Measurements from ENCODE around the gene INSR. TPM values are rescaled to one million over a fixed set of nuclear protein-coding genes. Genes with fewer than 3 reads are reported as not detected.

The INSR gene
- total RNA-seq, 8 experiments from 2014 or later = 6.9 to 19.6 (median 14.1) TPM

DNA sequence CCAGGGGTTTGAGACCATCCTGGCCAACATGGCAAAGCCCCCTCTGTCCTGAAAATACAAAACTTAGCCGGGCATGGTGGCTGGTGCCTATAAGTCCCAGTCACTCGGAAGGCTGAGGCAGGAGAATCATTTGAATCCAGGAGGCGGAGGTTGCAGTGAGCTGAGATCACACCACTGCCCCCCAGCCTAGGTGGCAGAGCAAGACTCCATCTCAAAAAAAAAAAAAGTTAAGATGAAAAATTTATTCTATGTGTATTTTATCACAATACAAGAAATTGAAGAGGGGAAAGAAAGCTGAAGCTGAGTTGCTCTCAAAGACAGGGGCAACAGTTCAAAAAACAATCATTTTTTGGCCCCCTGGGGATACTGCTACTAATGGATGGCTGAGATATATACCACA, 31.1 kb downstream of the INSR start:
- Histone ChIP-seq H3K4me1 (replicated peaks in 1 of 2) (no peaks in the 10 kb centered on the region), H3K27ac (no peak overlapping the region), H3K4me3 (no peak overlapping the region)
- 60 to 100% (median 82%) methylated on average over 1 to 3 of the region's 3 CpGs; no CpG with 5 or more reads in 4 of the 10 experiments for WGBS, 10 experiments
- ATAC-seq (replicated peaks in 6 of 8) = no peak
- in situ Hi-C loops (cut with MboI; ENCODE audit: low pct_unique_long_range_greater_than_20kb in 2 of 9, low sequenced_read_pairs in 9 of 9, unreplicated experiment in 9 of 9) = no loop called here

- WGBS, 10 experiments = 40 to 100% (median 83%) methylated on average over 1 to 5 of the region's 6 CpGs; no CpG with 5 or more reads in 1 of the 10 experiments
- Histone ChIP-seq H3K4me1 (replicated peaks in 1 of 2) (no peaks in the 10 kb centered on the region), H3K4me3 (no peak overlapping the region), H3K27ac (no peak overlapping the region)
- ATAC-seq (replicated peaks in 6 of 8) = no peak
- in situ Hi-C loops (cut with MboI; ENCODE audit: low pct_unique_long_range_greater_than_20kb in 2 of 9, low sequenced_read_pairs in 9 of 9, unreplicated experiment in 9 of 9) = no loop called here
These were observed 31.7 kb downstream of the INSR start for GRCh38 chr19:7262470-7262869.

GRCh38 chr19:7260161-7260560, 34.1 kb downstream of the INSR start:
- ATAC-seq (replicated peaks in 6 of 8) = no peak
- H3K27ac ChIP-seq = no peak overlapping the region
- in situ Hi-C loops (cut with MboI; ENCODE audit: low pct_unique_long_range_greater_than_20kb in 2 of 9, low sequenced_read_pairs in 9 of 9, unreplicated experiment in 9 of 9) = no loop called here
- H3K4me1 ChIP-seq (replicated peaks in 1 of 2) = no peaks in the 10 kb centered on the region
- H3K4me3 ChIP-seq = no peak overlapping the region
- WGBS, 10 experiments = 26 to 100% (median 65%) methylated on average over 1 to 5 of the region's 7 CpGs; no CpG with 5 or more reads in 4 of the 10 experiments

GRCh38 chr19:7258840-7259395, 35.3 kb downstream of the INSR start:
- 65 to 100% (median 91%) methylated on average over 1 to 6 of the region's 6 CpGs; no CpG with 5 or more reads in 2 of the 10 experiments for WGBS, 10 experiments
- in situ Hi-C loops (cut with MboI; ENCODE audit: low pct_unique_long_range_greater_than_20kb in 2 of 9, low sequenced_read_pairs in 9 of 9, unreplicated experiment in 9 of 9) = no loop called here
- no peaks in the 10 kb centered on the region for H3K4me1 ChIP-seq (replicated peaks in 1 of 2)
- no peak overlapping the region for H3K4me3 ChIP-seq
- no peak for ATAC-seq (replicated peaks in 6 of 8)
- H3K27ac ChIP-seq = no peak overlapping the region

DNA sequence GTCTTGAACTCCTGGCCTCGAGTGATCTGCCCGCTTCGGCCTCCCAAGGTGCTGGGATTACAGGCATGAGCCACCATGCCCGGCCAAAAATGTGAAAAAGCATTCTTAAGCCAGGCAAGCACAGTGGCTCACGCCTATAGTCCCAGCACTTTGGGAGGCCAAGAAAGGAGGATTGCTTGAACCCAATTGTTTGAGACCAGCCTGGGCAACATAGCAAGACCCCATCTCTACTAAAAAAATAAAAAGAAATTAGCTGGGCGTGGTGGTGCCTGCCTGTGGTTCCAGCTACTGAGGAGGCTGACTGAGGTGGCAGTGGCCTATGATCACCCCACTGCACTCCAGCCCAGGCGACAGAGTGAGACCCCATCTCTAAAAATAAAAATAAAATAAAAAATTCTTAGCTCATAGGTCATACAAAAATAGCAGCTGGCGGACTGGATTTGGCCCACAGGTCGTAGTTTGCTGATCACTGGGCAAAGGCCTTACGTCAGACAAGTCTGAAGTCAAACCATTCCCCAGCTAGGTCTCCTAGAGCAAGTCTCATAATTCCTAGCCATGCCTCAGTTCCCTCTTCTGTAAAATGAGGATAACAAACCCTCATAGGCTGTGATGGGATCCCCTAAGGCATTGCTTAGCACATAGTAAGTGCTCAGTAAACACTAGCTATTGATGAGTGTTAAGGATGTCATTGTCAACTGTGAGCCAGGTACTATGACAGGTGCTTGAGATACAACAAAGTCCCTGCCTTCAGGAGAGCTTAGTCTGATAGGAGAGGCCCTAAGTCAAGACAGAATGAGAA, 36.0 kb downstream of the INSR start:
- no peak for ATAC-seq (replicated peaks in 6 of 8)
- in situ Hi-C loops (cut with MboI; ENCODE audit: low pct_unique_long_range_greater_than_20kb in 2 of 9, low sequenced_read_pairs in 9 of 9, unreplicated experiment in 9 of 9) = no loop called here
- 80 to 100% (median 97%) methylated on average over 1 to 6 of the region's 10 CpGs; no CpG with 5 or more reads in 2 of the 10 experiments for WGBS, 10 experiments
- no peaks in the 10 kb centered on the region for H3K4me1 ChIP-seq (replicated peaks in 1 of 2)
- no peak overlapping the region for H3K27ac ChIP-seq
- no peak overlapping the region for H3K4me3 ChIP-seq

GRCh38 chr19:7257148-7258040, 36.8 kb downstream of the INSR start:
- Histone ChIP-seq H3K27ac (no peak overlapping the region), H3K4me3 (no peak overlapping the region), H3K4me1 (replicated peaks in 1 of 2) (no peaks in the 10 kb centered on the region)
- 44 to 100% (median 88%) methylated on average over 1 to 6 of the region's 17 CpGs; no CpG with 5 or more reads in 1 of the 10 experiments for WGBS, 10 experiments
- peak in 6 of 8 experiments; percentile 33 to 99 (median 78) for ATAC-seq (replicated peaks in 6 of 8)
- in situ Hi-C loops (cut with MboI; ENCODE audit: low pct_unique_long_range_greater_than_20kb in 2 of 9, low sequenced_read_pairs in 9 of 9, unreplicated experiment in 9 of 9) = no loop called here

DNA sequence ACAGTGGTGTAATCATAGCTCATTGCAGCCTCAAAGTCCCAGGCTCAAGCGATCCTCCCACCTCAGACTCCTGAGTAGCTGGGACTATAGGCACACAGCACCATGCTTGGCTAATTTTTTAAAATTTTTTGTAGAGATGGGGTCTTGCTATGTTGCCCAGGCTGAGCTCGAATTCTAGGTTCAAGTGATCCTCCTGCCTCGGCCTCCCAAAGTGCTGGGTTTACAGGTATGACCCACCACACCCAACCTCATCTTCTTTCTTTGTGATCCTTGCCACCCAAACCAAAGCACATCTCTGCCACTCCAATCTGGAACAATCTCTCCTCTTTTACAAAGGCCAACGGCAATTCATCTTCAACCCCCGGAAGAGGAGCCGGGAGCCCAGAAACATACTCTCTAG, 38.6 kb downstream of the INSR start:
- no peak overlapping the region for H3K4me3 ChIP-seq
- in situ Hi-C loops (cut with MboI; ENCODE audit: low pct_unique_long_range_greater_than_20kb in 2 of 9, low sequenced_read_pairs in 9 of 9, unreplicated experiment in 9 of 9) = no loop called here
- H3K4me1 ChIP-seq (replicated peaks in 1 of 2) = no peaks in the 10 kb centered on the region
- no peak overlapping the region for H3K27ac ChIP-seq
- WGBS, 10 experiments = 67 to 100% (median 88%) methylated on average over 1 to 6 of the region's 6 CpGs
- ATAC-seq (replicated peaks in 6 of 8) = no peak

GRCh38 chr19:7255119-7255518, 39.1 kb downstream of the INSR start:
- in situ Hi-C loops (cut with MboI; ENCODE audit: low pct_unique_long_range_greater_than_20kb in 2 of 9, low sequenced_read_pairs in 9 of 9, unreplicated experiment in 9 of 9) = no loop called here
- H3K4me1 ChIP-seq (replicated peaks in 1 of 2) = no peaks in the 10 kb centered on the region
- H3K27ac ChIP-seq = no peak overlapping the region
- ATAC-seq (replicated peaks in 6 of 8) = no peak
- WGBS, 10 experiments = 60 to 100% (median 82%) methylated on average over 1 to 7 of the region's 8 CpGs; no CpG with 5 or more reads in 1 of the 10 experiments
- no peak overlapping the region for H3K4me3 ChIP-seq

- no peak for ATAC-seq (replicated peaks in 6 of 8)
These were observed 39.6 kb downstream of the INSR start for GRCh38 chr19:7254590-7254989.

GRCh38 chr19:7252364-7252763, 41.9 kb downstream of the INSR start:
- no peak for ATAC-seq (replicated peaks in 6 of 8)
- H3K4me3 ChIP-seq = no peak overlapping the region
- WGBS, 10 experiments = 20 to 100% (median 95%) methylated on average over 1 to 10 of the region's 11 CpGs; no CpG with 5 or more reads in 4 of the 10 experiments
- in situ Hi-C loops (cut with MboI; ENCODE audit: low pct_unique_long_range_greater_than_20kb in 2 of 9, low sequenced_read_pairs in 9 of 9, unreplicated experiment in 9 of 9) = no loop called here
- H3K27ac ChIP-seq = no peak overlapping the region
- H3K4me1 ChIP-seq (replicated peaks in 1 of 2) = no peaks in the 10 kb centered on the region

More at GRCh38 chr19:7254590-7254989, 39.6 kb downstream of the INSR start:
- no peak overlapping the region for H3K4me3 ChIP-seq
- H3K4me1 ChIP-seq (replicated peaks in 1 of 2) = no peaks in the 10 kb centered on the region
- WGBS, 10 experiments = 47 to 100% (median 90%) methylated on average over 2 to 6 of the region's 11 CpGs; no CpG with 5 or more reads in 2 of the 10 experiments
- H3K27ac ChIP-seq = no peak overlapping the region
- in situ Hi-C loops (cut with MboI; ENCODE audit: low pct_unique_long_range_greater_than_20kb in 2 of 9, low sequenced_read_pairs in 9 of 9, unreplicated experiment in 9 of 9) = no loop called here

DNA sequence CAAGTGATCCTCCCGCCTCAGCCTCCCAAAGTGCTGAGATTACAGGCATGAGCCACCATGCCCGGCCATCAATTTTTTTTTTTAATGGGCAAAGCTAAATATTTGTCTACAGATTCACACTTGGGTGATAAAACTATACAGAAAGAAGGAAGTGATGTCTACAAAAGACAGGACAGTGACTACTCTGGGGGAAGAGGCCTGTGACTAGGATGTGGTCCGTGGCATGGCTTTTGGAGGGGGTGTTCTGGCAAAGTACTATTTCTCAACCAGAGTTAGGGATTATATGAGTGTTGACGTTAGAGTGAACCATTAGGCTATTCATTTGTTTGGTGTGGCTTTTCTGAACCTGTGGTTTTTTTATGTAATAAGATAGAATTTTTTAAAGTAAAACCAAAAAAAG, 42.7 kb downstream of the INSR start:
- H3K4me3 ChIP-seq = no peak overlapping the region
- no peak for ATAC-seq (replicated peaks in 6 of 8)
- in situ Hi-C loops (cut with MboI; ENCODE audit: low pct_unique_long_range_greater_than_20kb in 2 of 9, low sequenced_read_pairs in 9 of 9, unreplicated experiment in 9 of 9) = no loop called here
- no peak overlapping the region for H3K27ac ChIP-seq
- 18 to 94% (median 86%) methylated on average over 1 to 4 of the region's 4 CpGs; no CpG with 5 or more reads in 1 of the 10 experiments for WGBS, 10 experiments
- H3K4me1 ChIP-seq (replicated peaks in 1 of 2) = no peaks in the 10 kb centered on the region

- 27 to 100% (median 67%) methylated on average over 1 to 4 of the region's 4 CpGs; no CpG with 5 or more reads in 4 of the 10 experiments for WGBS, 10 experiments
- in situ Hi-C loops (cut with MboI; ENCODE audit: low pct_unique_long_range_greater_than_20kb in 2 of 9, low sequenced_read_pairs in 9 of 9, unreplicated experiment in 9 of 9) = no loop called here
- H3K4me1 ChIP-seq (replicated peaks in 1 of 2) = no peaks in the 10 kb centered on the region
- no peak overlapping the region for H3K4me3 ChIP-seq
- no peak overlapping the region for H3K27ac ChIP-seq
- peak in 1 of 8 experiments; percentile 20 for ATAC-seq (replicated peaks in 6 of 8)
These were observed 43.3 kb downstream of the INSR start for GRCh38 chr19:7250951-7251350.

Data from motor neuron (in vitro differentiated cells).